HEK293T (cell line): Measurements from ENCODE around the gene NECAB2.

Experiments used
- ARNT ChIP-seq: fragments of 450-650 bp; IDR thresholded peaks from 2 replicates; pipeline ENCODE4 v1.6.1; 2017; ENCODE audit warnings: mild to moderate bottlenecking
- CTBP1 ChIP-seq: fragments of 450-650 bp; IDR thresholded peaks from 2 replicates; pipeline ENCODE4 v1.6.1; 2016; ENCODE audit warnings: borderline replicate concordance
- FOXA1 ChIP-seq: fragments of 450-650 bp; IDR thresholded peaks from 2 replicates; pipeline ENCODE4 v1.6.1; 2016; ENCODE audit warnings: mild to moderate bottlenecking
- FOXK2 ChIP-seq: fragments of 450-650 bp; IDR thresholded peaks from 2 replicates; pipeline ENCODE4 v1.6.1; 2016; ENCODE audit warnings: mild to moderate bottlenecking
- FOXM1 ChIP-seq: fragments of 450-650 bp; IDR thresholded peaks from 2 replicates; pipeline ENCODE4 v1.6.1; 2017; ENCODE audit warnings: mild to moderate bottlenecking, borderline replicate concordance
- HDGF ChIP-seq: fragments of 450-650 bp; IDR thresholded peaks from 2 replicates; pipeline ENCODE4 v1.6.1; 2017; ENCODE audit warnings: antibody characterized with exemption, borderline replicate concordance
- NFRKB ChIP-seq: fragments of 450-650 bp; IDR thresholded peaks from 2 replicates; pipeline ENCODE4 v1.6.1; 2016; ENCODE audit warnings: mild to moderate bottlenecking, moderate library complexity
- SP1 ChIP-seq: fragments of 450-650 bp; IDR thresholded peaks from 2 replicates; pipeline ENCODE4 v1.6.1; 2017
- SUZ12 ChIP-seq: fragments of 450-650 bp; IDR thresholded peaks from 2 replicates; pipeline ENCODE4 v1.6.1; 2016; ENCODE audit warnings: mild to moderate bottlenecking

- TF ChIP-seq SP1 (no peak), ARNT (no peak), CTBP1 (no peak), FOXA1 (no peak), HDGF (no peak), NFRKB (no peak), FOXM1 (no peak), FOXK2 (no peak), SUZ12 (no peak)
These were observed 25.1 kb upstream of the NECAB2 start for GRCh38 chr16:83942815-83943515.
